Fibroblast of mammary gland (primary cell): ENCODE measurements around the gene RIC8A.
"Not testable (repeated sequence)": the region's sequence is repeated elsewhere in the genome, so short reads cannot be mapped to it uniquely, and the experiment has no call there.

Experiments
- DNase-seq: peaks from one replicate; pipeline ENCODE4 v3.0.0-alpha.2; 2010; ENCODE audit warnings: low read depth
- H3K4me3 ChIP-seq: 2 replicates; pipeline ENCODE4 v1.5.1; 2011; ENCODE audit warnings: low read depth, mild to moderate bottlenecking, low read length, moderate library complexity; ENCODE audit not compliant: control insufficient read depth
- TF ChIP-seq, protein P1 (sequence below): conservative IDR thresholded peaks from 2 replicates; pipeline ENCODE4 v1.5.1; 2011; ENCODE audit warnings: low read depth, low read length, inconsistent platforms; ENCODE audit not compliant: control insufficient read depth, insufficient read depth

The RIC8A gene

DNA sequence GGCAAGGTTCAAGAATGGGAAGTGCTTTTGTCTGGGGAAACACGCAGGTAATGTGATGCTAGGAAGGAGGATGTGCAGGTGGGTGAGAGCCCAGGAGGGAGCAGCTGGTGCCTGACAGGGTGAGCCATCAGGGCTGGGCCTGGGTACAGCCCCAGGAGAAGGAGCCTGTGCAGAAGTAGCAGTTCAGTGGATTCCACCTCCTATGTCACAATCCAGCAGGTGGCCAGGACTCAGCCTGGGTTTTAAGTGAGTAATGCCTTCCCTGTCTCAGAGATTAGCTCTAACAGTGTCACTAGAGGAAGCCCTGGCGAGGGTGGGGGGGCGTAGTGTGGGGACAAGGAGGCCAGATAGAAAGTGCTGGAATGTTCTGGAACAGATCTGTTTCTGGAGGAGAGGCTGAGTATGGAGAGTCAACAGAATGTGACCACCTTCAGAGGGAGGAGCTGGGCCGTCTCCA, 8.1 kb downstream of the RIC8A start:
- no peak for DNase-seq
- no peak overlapping the region for H3K4me3 ChIP-seq
- TF ChIP-seq, protein P1, sequence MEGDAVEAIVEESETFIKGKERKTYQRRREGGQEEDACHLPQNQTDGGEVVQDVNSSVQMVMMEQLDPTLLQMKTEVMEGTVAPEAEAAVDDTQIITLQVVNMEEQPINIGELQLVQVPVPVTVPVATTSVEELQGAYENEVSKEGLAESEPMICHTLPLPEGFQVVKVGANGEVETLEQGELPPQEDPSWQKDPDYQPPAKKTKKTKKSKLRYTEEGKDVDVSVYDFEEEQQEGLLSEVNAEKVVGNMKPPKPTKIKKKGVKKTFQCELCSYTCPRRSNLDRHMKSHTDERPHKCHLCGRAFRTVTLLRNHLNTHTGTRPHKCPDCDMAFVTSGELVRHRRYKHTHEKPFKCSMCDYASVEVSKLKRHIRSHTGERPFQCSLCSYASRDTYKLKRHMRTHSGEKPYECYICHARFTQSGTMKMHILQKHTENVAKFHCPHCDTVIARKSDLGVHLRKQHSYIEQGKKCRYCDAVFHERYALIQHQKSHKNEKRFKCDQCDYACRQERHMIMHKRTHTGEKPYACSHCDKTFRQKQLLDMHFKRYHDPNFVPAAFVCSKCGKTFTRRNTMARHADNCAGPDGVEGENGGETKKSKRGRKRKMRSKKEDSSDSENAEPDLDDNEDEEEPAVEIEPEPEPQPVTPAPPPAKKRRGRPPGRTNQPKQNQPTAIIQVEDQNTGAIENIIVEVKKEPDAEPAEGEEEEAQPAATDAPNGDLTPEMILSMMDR, result no peak

GRCh38 chr11:216081-216974, 8.8 kb downstream of the RIC8A start:
- no peak for DNase-seq
- no peak overlapping the region for H3K4me3 ChIP-seq
- TF ChIP-seq, protein P1, result no peak

- TF ChIP-seq, protein P1, result no peak
- no peak overlapping the region for H3K4me3 ChIP-seq
Measured at GRCh38 chr11:217704-218103, 10.2 kb downstream of the RIC8A start.

GRCh38 chr11:218815-219593, 11.5 kb downstream of the RIC8A start:
- TF ChIP-seq, protein P1, result no peak
- no peak overlapping the region for H3K4me3 ChIP-seq

More at GRCh38 chr11:217704-218103, 10.2 kb downstream of the RIC8A start:
- DNase-seq, result no peak

GRCh38 chr11:220641-221215, 13.2 kb downstream of the RIC8A start:
- DNase-seq, H3K4me3 ChIP-seq: not testable (repeated sequence)

More at GRCh38 chr11:218815-219593, 11.5 kb downstream of the RIC8A start:
- DNase-seq, result no peak

DNA sequence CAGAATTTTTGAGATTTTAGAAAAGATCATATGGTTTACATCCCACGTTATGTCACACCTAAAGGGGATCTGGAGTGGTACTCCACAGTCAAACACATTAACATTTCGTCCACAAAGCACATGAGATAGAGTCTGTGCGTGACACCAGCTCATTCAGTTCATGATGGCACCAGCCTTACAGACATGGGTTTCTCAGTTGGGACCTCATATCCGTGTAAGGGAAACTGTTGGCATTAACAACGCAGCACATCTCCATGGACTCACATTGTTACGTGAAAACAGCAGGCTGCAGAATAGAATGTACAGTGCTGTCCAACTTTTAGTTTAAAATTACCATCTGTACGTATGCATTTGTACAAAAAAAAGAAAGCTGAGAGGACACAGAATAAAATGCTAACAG, 14.0 kb downstream of the RIC8A start:
- no peak for DNase-seq
- TF ChIP-seq, protein P1, result no peak
- H3K4me3 ChIP-seq, result no peak overlapping the region
